Calu3 (cell line): Measurements from ENCODE around the gene STEAP1B. TPM values are rescaled to one million over a fixed set of nuclear protein-coding genes. Genes with fewer than 3 reads are reported as not detected.

Source experiments
- BruUV-seq: library from RNA; stranded (reverse); fragments of 400-500 nt; replicated peaks from 2 replicates; lab custom pipeline; 2021; lab: Mats Ljungman, UMichigan
- CTCF ChIA-PET: fragments of 300-600 bp; sonication (Branson Sonifier 250); formaldehyde crosslinking; loops from one replicate; lab custom pipeline; 2022; ENCODE audit warnings: antibody characterized with exemption; lab: Charles Lee
- DNase-seq: peaks from one replicate; pipeline ENCODE4 v3.0.0; 2022
- H3K27ac Mint-ChIP-seq: one replicate; pipeline ENCODE4 v1.8.0; 2022; ENCODE audit warnings: mixed read lengths; ENCODE audit not compliant: unreplicated experiment
- H3K27me3 Mint-ChIP-seq: one replicate; pipeline ENCODE4 v1.8.0; 2022; ENCODE audit warnings: mixed read lengths; ENCODE audit not compliant: unreplicated experiment
- H3K36me3 Mint-ChIP-seq: one replicate; pipeline ENCODE4 v1.8.0; 2022; ENCODE audit warnings: mild to moderate bottlenecking, moderate library complexity, mixed read lengths; ENCODE audit not compliant: insufficient read depth, unreplicated experiment
- H3K4me1 Mint-ChIP-seq: one replicate; pipeline ENCODE4 v1.8.0; 2022; ENCODE audit warnings: mild to moderate bottlenecking, low read depth, mixed read lengths; ENCODE audit not compliant: unreplicated experiment
- H3K4me3 Mint-ChIP-seq: one replicate; pipeline ENCODE4 v1.8.0; 2022; ENCODE audit warnings: mild to moderate bottlenecking, low read depth, moderate library complexity, mixed read lengths; ENCODE audit not compliant: unreplicated experiment
- H3K9me3 Mint-ChIP-seq: one replicate; pipeline ENCODE4 v1.8.0; 2022; ENCODE audit warnings: low read depth, mixed read lengths; ENCODE audit not compliant: unreplicated experiment
- CTCF ChIP-seq: fragments of 200-600 bp; IDR thresholded peaks from one replicate; pipeline ENCODE4 v1.8.0; 2022; ENCODE audit warnings: antibody characterized with exemption; ENCODE audit not compliant: unreplicated experiment
- intact Hi-C: fragments of 100-400 bp; cut with micrococcal nuclease; formaldehyde crosslinking; loops from one replicate; pipeline ENCODE4 v1.10.0; 2022; ENCODE audit not compliant: unreplicated experiment
- total RNA-seq: library from RNA; stranded (reverse); gene quantifications from 2 replicates; pipeline ENCODE4 v1.2.3, GENCODE V29; 2022

The STEAP1B gene
- total RNA-seq, 1 experiment from 2014 or later, result 2.6 TPM

DNA sequence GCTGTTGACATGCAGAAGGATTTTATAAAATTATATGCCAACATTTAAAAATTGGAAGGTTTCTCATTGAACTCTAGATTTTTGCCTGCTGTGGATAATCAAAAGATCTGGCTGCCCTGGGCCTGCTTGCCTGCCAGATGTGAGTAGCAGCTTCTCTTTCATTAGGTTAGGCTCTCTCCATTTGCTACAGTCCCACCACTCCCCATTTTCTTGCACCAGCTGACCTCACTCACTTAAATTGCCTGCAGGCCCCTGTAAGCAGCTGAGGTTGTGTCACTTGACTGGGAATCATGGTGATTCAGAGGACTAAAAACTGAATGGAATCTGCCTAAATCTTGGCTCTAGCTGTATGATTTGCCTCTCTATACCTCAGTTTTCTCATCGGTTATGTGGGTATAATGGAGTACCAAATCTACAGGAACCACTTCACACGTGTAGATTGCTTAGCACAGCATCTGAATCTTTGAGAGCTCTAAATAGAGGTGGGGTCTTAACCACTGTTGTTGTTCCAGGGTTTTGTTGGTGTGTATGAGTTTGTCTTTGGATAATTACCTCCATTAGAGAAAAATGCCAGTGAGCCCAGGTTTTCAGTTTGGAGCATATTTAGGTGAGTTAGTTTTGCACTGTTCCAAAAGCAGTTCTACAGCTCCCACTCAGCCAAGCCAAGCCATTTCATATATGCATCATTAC, 124.5 kb downstream of the STEAP1B start:
- intact Hi-C loops, result no loop called here
- CTCF ChIA-PET, result interaction anchor here (0.5 kb wide), 1 partner anchor 7 kb away, joined by 3 read pairs; no protein-coding TSS in a partner anchor
- no peak for DNase-seq
- no peaks in the 10 kb centered on the region for H3K36me3 Mint-ChIP-seq
- no peak overlapping the region for H3K27ac Mint-ChIP-seq
- H3K9me3 Mint-ChIP-seq, result no peaks in the 10 kb centered on the region
- no peak overlapping the region for H3K4me3 Mint-ChIP-seq
- no peak for TF ChIP-seq CTCF
- H3K4me1 Mint-ChIP-seq, result peaks cover 28% of the 10 kb centered on the region
- BruUV-seq, result no TSS peak
- no peaks in the 10 kb centered on the region for H3K27me3 Mint-ChIP-seq

DNA sequence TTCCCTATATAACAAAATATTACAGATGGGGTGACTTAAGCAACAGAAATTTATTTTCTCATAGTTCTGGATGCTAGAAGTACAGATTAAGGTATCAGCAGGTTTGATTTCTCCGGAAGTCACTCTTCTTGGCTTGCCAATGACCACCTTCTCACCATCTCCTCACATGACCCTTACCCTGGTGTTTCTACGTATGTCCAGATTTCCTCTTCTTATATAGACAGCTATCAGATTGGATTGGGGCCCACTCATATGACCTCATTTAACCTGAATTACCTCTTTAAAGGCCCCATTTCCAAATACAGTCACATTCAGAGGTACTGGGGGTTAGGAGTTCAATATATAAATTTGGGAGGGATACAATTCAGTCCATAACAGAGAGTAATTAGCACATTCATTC, 126.1 kb downstream of the STEAP1B start:
- Mint-ChIP-seq H3K4me1 (peaks cover 28% of the 10 kb centered on the region), H3K9me3 (no peaks in the 10 kb centered on the region), H3K4me3 (no peak overlapping the region), H3K36me3 (no peaks in the 10 kb centered on the region), H3K27me3 (no peaks in the 10 kb centered on the region), H3K27ac (no peak overlapping the region)
- CTCF ChIA-PET, result interaction anchor here (2.2 kb wide), 1 partner anchor 11 kb away, joined by 6 read pairs; no protein-coding TSS in a partner anchor
- intact Hi-C loops, result no loop called here
- no peak for TF ChIP-seq CTCF
- DNase-seq, result no peak
- no TSS peak for BruUV-seq

- no peak overlapping the region for H3K4me3 Mint-ChIP-seq
- no peak for DNase-seq
- H3K9me3 Mint-ChIP-seq, result no peaks in the 10 kb centered on the region
- no TSS peak for BruUV-seq
- H3K27ac Mint-ChIP-seq, result no peak overlapping the region
- no peaks in the 10 kb centered on the region for H3K36me3 Mint-ChIP-seq
- peaks cover 28% of the 10 kb centered on the region for H3K4me1 Mint-ChIP-seq
- intact Hi-C loops, result no loop called here
- no peak for TF ChIP-seq CTCF
- no peaks in the 10 kb centered on the region for H3K27me3 Mint-ChIP-seq
- CTCF ChIA-PET, result interaction anchor here (0.6 to 2.2 kb wide), 7 partner anchors 11 to 623 kb away, joined by 3 to 6 read pairs (median 3); no protein-coding TSS in a partner anchor
Measured at GRCh38 chr7:22373388-22373787, 126.6 kb downstream of the STEAP1B start.

- intact Hi-C loops, result no loop called here
- no TSS peak for BruUV-seq
- peaks cover 28% of the 10 kb centered on the region for H3K4me1 Mint-ChIP-seq
- CTCF ChIA-PET, result interaction anchor here (0.6 to 2.2 kb wide), 8 partner anchors 10 to 623 kb away, joined by 3 to 9 read pairs (median 4); no protein-coding TSS in a partner anchor
- H3K27ac Mint-ChIP-seq, result no peak overlapping the region
- no peak for TF ChIP-seq CTCF
- no peaks in the 10 kb centered on the region for H3K27me3 Mint-ChIP-seq
- no peaks in the 10 kb centered on the region for H3K36me3 Mint-ChIP-seq
- H3K4me3 Mint-ChIP-seq, result no peak overlapping the region
- peak; percentile 66 for DNase-seq
- no peaks in the 10 kb centered on the region for H3K9me3 Mint-ChIP-seq
Measured at GRCh38 chr7:22372863-22373262, 127.1 kb downstream of the STEAP1B start.
